ENCODE data around the gene IRS2.

DNA sequence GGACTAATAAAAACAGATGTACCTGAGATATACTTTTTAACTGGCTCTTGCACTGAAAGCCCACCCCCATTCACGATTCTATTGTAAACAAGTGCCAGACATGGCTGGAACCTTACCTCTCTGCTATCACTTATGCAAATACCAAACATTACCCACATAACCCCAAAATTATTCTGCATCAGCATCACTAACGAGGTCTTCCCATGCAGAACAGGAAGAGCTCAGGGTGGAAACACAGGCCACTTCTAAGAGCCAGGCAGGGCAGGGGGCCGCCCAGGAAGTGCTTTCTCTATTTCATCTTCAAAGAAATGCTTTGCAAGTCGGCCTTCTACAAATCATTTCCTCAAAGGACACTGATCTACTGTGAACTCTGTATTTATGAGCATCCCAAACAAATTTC is 7.3 kb downstream of the IRS2 start:
- no peak for TF ChIP-seq EZH2 (IDR thresholded peaks at IDR 0.05)
- no peak for TF ChIP-seq RAD21 (IDR thresholded peaks at IDR 0.05; ENCODE audit: low read depth)
- no peak for TF ChIP-seq YY1 (IDR thresholded peaks at IDR 0.05; ENCODE audit: extremely low read depth, insufficient replicate concordance, low read depth, low read length)
- TF ChIP-seq POLR2A (IDR thresholded peaks at IDR 0.05; ENCODE audit: borderline replicate concordance, extremely low read depth, insufficient read depth, insufficient read length), result no peak
- no peak for TF ChIP-seq CTCF (IDR thresholded peaks at IDR 0.05 in 2 of 3, conservative IDR thresholded peaks at IDR 0.05 in 1 of 3; ENCODE audit: borderline replicate concordance in 1 of 3, insufficient read depth in 1 of 3, low read depth in 2 of 3, low read length in 2 of 3)
- no peak for TF ChIP-seq SIN3A (IDR thresholded peaks at IDR 0.05; ENCODE audit: low read depth)
- TF ChIP-seq EZH2phosphoT487 (IDR thresholded peaks at IDR 0.05; ENCODE audit: borderline replicate concordance), result no peak
- no peak for TF ChIP-seq ELF1 (IDR thresholded peaks at IDR 0.05; ENCODE audit: borderline replicate concordance, low read depth)
- no peak for TF ChIP-seq ZNF274 (IDR thresholded peaks at IDR 0.05; ENCODE audit: low read depth, low read length)
- no peak for TF ChIP-seq REST (IDR thresholded peaks at IDR 0.05; ENCODE audit: low read depth)
- TF ChIP-seq POLR2AphosphoS5 (IDR thresholded peaks at IDR 0.05; ENCODE audit: low read depth, low read length), result no peak
- no peak for TF ChIP-seq CEBPB (IDR thresholded peaks at IDR 0.05; ENCODE audit: low read depth)
- no peak for TF ChIP-seq TCF7L2 (IDR thresholded peaks at IDR 0.05; ENCODE audit: borderline replicate concordance, extremely low read depth, insufficient read depth, insufficient read length)
